B cell (primary cell): ENCODE data around the gene C5orf15. TPM values are rescaled to one million over a fixed set of nuclear protein-coding genes. Genes with fewer than 3 reads are reported as not detected.

Experiments
- ATAC-seq: fragments of 200-7000 bp; cut with Tn5 transposase; one replicate; pipeline ENCODE4 v1.10.0; 2021; ENCODE audit warnings: low read depth, mild to moderate bottlenecking, moderate number of reproducible peaks, moderate library complexity
- CTCF ChIA-PET: fragments of 350-600 bp; sonication (Branson Sonifier 250); formaldehyde crosslinking; loops from one replicate; lab custom pipeline; 2021; ENCODE audit warnings: antibody characterized with exemption, inconsistent platforms; lab: Charles Lee
- POLR2A ChIA-PET: fragments of 350-600 bp; sonication (Branson Sonifier 250); formaldehyde crosslinking; loops from one replicate; lab custom pipeline; 2021; ENCODE audit warnings: antibody characterized with exemption; lab: Charles Lee
- DNase-seq: peaks from one replicate; pipeline ENCODE4 v3.0.0; 2013
- H2AFZ ChIP-seq: 2 replicates; pipeline ENCODE4 v1.6.1; 2012; ENCODE audit warnings: mild to moderate bottlenecking, low read depth, low read length; ENCODE audit not compliant: insufficient read depth, poor library complexity, severe bottlenecking
- H3K27ac ChIP-seq, 2 donors: 1 replicate in 1 of 2; 2 replicates in 1 of 2; pipeline ENCODE4 v1.5.1; 2012 to 2013; ENCODE audit warnings: low read length in 2 of 2, mild to moderate bottlenecking in 2 of 2, moderate library complexity in 1 of 2
- H3K27me3 ChIP-seq, 4 experiments: fragments of 200-600 bp in 1 of 4; sonication (generic) in 1 of 4; replicated peaks in 1 of 4; 1 replicate in 2 of 4; 2 replicates in 2 of 4; pipeline versions ENCODE4 v1.6.1 to v1.7.0; 2013 to 2016; ENCODE audit warnings: low read length in 3 of 4, mild to moderate bottlenecking in 2 of 4, mixed read lengths in 1 of 4, moderate library complexity in 1 of 4; ENCODE audit not compliant: insufficient read depth in 4 of 4, control insufficient read depth in 3 of 4; ENCODE audit errors: control extremely low read depth in 1 of 4
- H3K36me3 ChIP-seq, 2 experiments: replicated peaks in 1 of 2; 1 replicate in 1 of 2; 2 replicates in 1 of 2; pipeline versions ENCODE4 v1.6.1 to v1.7.1; 2013; ENCODE audit warnings: low read length in 1 of 2; ENCODE audit not compliant: insufficient read depth in 2 of 2, control insufficient read depth in 1 of 2; ENCODE audit errors: control extremely low read depth in 1 of 2, extremely low read depth in 1 of 2
- H3K4me1 ChIP-seq, 2 donors: fragments of 200-600 bp in 1 of 2; sonication (generic) in 1 of 2; 1 replicate in 1 of 2; 2 replicates in 1 of 2; pipeline versions ENCODE4 v1.5.1 to v1.6.1; 2013 to 2017; ENCODE audit warnings: low read length in 2 of 2; ENCODE audit not compliant: control insufficient read depth in 2 of 2, insufficient read depth in 2 of 2
- H3K4me2 ChIP-seq: replicated peaks from 2 replicates; pipeline ENCODE3; 2012; ENCODE audit warnings: mild to moderate bottlenecking, low read depth, low read length; ENCODE audit not compliant: poor library complexity, severe bottlenecking
- H3K4me3 ChIP-seq, 5 experiments: fragments of 200-600 bp in 1 of 5; sonication (generic) in 1 of 5; 1 replicate in 3 of 5; 2 replicates in 2 of 5; pipeline versions ENCODE4 v1.5.1 to v1.7.0; 2011 to 2016; ENCODE audit warnings: low read length in 4 of 5, mild to moderate bottlenecking in 4 of 5, low read depth in 2 of 5, control low read depth in 1 of 5, moderate library complexity in 1 of 5; ENCODE audit not compliant: insufficient read depth in 1 of 5; ENCODE audit errors: control extremely low read depth in 1 of 5, extremely low read depth in 1 of 5
- H3K79me2 ChIP-seq: fragments of 200-600 bp; sonication (generic); one replicate; pipeline ENCODE4 v1.6.0; 2016; ENCODE audit warnings: low read length; ENCODE audit not compliant: control insufficient read depth, insufficient read depth
- H3K9ac ChIP-seq: fragments of 200-600 bp; sonication (generic); 2 replicates; pipeline ENCODE4 v1.6.1; 2017; ENCODE audit warnings: mild to moderate bottlenecking, low read length, moderate library complexity
- H3K9me3 ChIP-seq, 3 donors: one replicate each; pipeline versions ENCODE4 v1.6.1 to v1.7.1; 2013; ENCODE audit warnings: low read length in 2 of 3; ENCODE audit not compliant: control insufficient read depth in 2 of 3, insufficient read depth in 1 of 3; ENCODE audit errors: control extremely low read depth in 1 of 3
- H4K20me1 ChIP-seq: 2 replicates; pipeline ENCODE4 v1.6.0; 2012; ENCODE audit warnings: mild to moderate bottlenecking, low read length; ENCODE audit not compliant: insufficient read depth, control insufficient read depth, poor library complexity, severe bottlenecking
- H3K27ac Mint-ChIP-seq: one replicate; pipeline ENCODE4 v1.8.0; 2021; ENCODE audit warnings: mixed read lengths
- H3K27me3 Mint-ChIP-seq: one replicate; pipeline ENCODE4 v1.8.0; 2021; ENCODE audit warnings: mixed read lengths
- H3K4me1 Mint-ChIP-seq: one replicate; pipeline ENCODE4 v1.8.0; 2021; ENCODE audit warnings: mixed read lengths
- H3K4me3 Mint-ChIP-seq: one replicate; pipeline ENCODE4 v1.8.0; 2021; ENCODE audit warnings: mixed read lengths
- H3K9me3 Mint-ChIP-seq: one replicate; pipeline ENCODE4 v1.8.0; 2022; ENCODE audit warnings: mixed read lengths; ENCODE audit not compliant: insufficient read depth
- EZH2 ChIP-seq: IDR thresholded peaks from 2 replicates; pipeline ENCODE4 v1.6.1; 2012; ENCODE audit warnings: borderline replicate concordance, low read depth, mild to moderate bottlenecking, moderate library complexity, low read length; ENCODE audit not compliant: insufficient read depth, poor library complexity, severe bottlenecking
- WGBS: methylation state at CpG from one replicate; pipeline ENCODE4 v1.1.5; 2013; ENCODE audit warnings: missing lambda C conversion rate; ENCODE audit not compliant: insufficient coverage; 5-methylcytosine and 5-hydroxymethylcytosine counted together
- intact Hi-C: fragments of 100-400 bp; cut with micrococcal nuclease; formaldehyde crosslinking; loops from one replicate; pipeline ENCODE4 v1.10.0; 2022
- polyA plus RNA-seq: library from polyadenylated mRNA; depleted of rRNA; stranded (reverse); fragments of >200 nt; gene quantifications from 2 replicates; pipeline ENCODE4 v1.2.3, GENCODE V29; 2012
- total RNA-seq, 2 donors: library from RNA; stranded (reverse); fragments of 120-200 nt in 1 of 2; gene quantifications; 1 replicate in 1 of 2; 2 replicates in 1 of 2; pipeline versions ENCODE4 v1.2.3 to v1.2.4, GENCODE V29; 2013 to 2022
- TF ChIP-seq, protein P1 (sequence below): fragments of 200-600 bp; IDR thresholded peaks from one replicate; pipeline ENCODE4 v1.8.0; 2022; ENCODE audit warnings: antibody characterized with exemption, mild to moderate bottlenecking

Gene C5orf15
- total and polyA plus RNA-seq, 2 donors (not counting 1 experiment from before 2014, with no cell fraction given): 22.7 to 28.2 TPM

GRCh38 chr5:134005417-134006061 lies 37.1 kb upstream of the C5orf15 start:
- Mint-ChIP-seq H3K4me1 (peaks cover 36% of the 10 kb centered on the region), H3K4me3 (peak overlapping the region; percentile 88), H3K27me3 (no peaks in the 10 kb centered on the region), H3K27ac (peak overlapping the region; percentile 87), H3K9me3 (no peaks in the 10 kb centered on the region)
- Histone ChIP-seq H4K20me1 (peaks cover 27% of the 10 kb centered on the region), H3K4me1 (peaks cover 17 to 28% of the 10 kb centered on the region in 2 donors), H3K4me2 (peak overlapping the region; percentile 91), H3K27me3 (no peaks in the 10 kb centered on the region), H3K9me3 (no peaks in the 10 kb centered on the region), H3K36me3 (peaks cover 0 to 6% of the 10 kb centered on the region in 2 experiments), H3K9ac (peak overlapping the region; percentile 83), H3K79me2 (peaks cover 36% of the 10 kb centered on the region), H3K27ac (peak overlapping the region; percentile 74 to 95), H3K4me3 (peak overlapping the region; percentile 61 to 87 (median 82)), H2AFZ (peak overlapping the region; percentile 77)
- ATAC-seq: no peak
- TF ChIP-seq, protein P1, sequence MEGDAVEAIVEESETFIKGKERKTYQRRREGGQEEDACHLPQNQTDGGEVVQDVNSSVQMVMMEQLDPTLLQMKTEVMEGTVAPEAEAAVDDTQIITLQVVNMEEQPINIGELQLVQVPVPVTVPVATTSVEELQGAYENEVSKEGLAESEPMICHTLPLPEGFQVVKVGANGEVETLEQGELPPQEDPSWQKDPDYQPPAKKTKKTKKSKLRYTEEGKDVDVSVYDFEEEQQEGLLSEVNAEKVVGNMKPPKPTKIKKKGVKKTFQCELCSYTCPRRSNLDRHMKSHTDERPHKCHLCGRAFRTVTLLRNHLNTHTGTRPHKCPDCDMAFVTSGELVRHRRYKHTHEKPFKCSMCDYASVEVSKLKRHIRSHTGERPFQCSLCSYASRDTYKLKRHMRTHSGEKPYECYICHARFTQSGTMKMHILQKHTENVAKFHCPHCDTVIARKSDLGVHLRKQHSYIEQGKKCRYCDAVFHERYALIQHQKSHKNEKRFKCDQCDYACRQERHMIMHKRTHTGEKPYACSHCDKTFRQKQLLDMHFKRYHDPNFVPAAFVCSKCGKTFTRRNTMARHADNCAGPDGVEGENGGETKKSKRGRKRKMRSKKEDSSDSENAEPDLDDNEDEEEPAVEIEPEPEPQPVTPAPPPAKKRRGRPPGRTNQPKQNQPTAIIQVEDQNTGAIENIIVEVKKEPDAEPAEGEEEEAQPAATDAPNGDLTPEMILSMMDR: no peak
- no peak for TF ChIP-seq EZH2
- ChIA-PET CTCF (interaction anchor here (1.0 to 2.6 kb wide), 6 partner anchors 9 to 95 kb away, joined by 4 to 15 read pairs (median 5); no protein-coding TSS in a partner anchor), POLR2A (interaction anchor here (0.6 to 1.0 kb wide), 4 partner anchors 9 to 220 kb away, joined by 3 to 9 read pairs (median 4); partner anchors contain the start of gene PPP2CA)
- 32% methylated on average over 40 of the region's 40 CpGs for WGBS
- DNase-seq: no peak
- intact Hi-C loops: loop anchor here (2.0 kb wide), 1 partner anchor 33 kb away; no protein-coding TSS in a partner anchor
